HCT116 (cell line): ENCODE data around the gene LEFTY2. TPM values are rescaled to one million over a fixed set of nuclear protein-coding genes. Genes with fewer than 3 reads are reported as not detected.

Source experiments
- ATAC-seq: fragments of 200-7000 bp; cut with Tn5 transposase; 2 replicates; pipeline ENCODE4 v1.9.1; 2020; ENCODE audit warnings: mild to moderate bottlenecking, moderate library complexity
- BruUV-seq: library from RNA; stranded (reverse); fragments of 400-500 nt; replicated peaks from 2 replicates; lab custom pipeline; 2021; lab: Mats Ljungman, UMichigan
- CTCF ChIA-PET: fragments of 300-600 bp; sonication (Branson Sonifier 250); formaldehyde crosslinking; loops from one replicate; lab custom pipeline; 2021; ENCODE audit warnings: antibody characterized with exemption; lab: Charles Lee
- POLR2A ChIA-PET: fragments of 300-600, 350-600 bp; sonication (Branson Sonifier 250); formaldehyde crosslinking; loops from one replicate; lab custom pipeline; 2021; ENCODE audit warnings: antibody characterized with exemption; lab: Charles Lee
- RAD21 ChIA-PET, 2 experiments: fragments of 300-600 bp; sonication (Branson Sonifier 250); formaldehyde crosslinking; loops; one replicate each; lab custom pipeline; 2023; ENCODE audit warnings: low total read pairs in 2 of 2; ENCODE audit not compliant: uncharacterized antibody in 2 of 2, unreplicated experiment in 2 of 2, low non-redundant PET in 1 of 2; lab: Charles Lee
- DNase-seq: peaks from one replicate; pipeline ENCODE4 v3.0.0-alpha.2; 2010; ENCODE audit warnings: low read depth, low spot score
- H2AFZ ChIP-seq: fragments of 200-600 bp; shearing (Covaris generic), sonication (generic); 2 replicates; pipeline ENCODE4 v1.6.1; 2017; ENCODE audit warnings: low read depth, mixed run types, mixed read lengths, antibody characterized with exemption, low read length; ENCODE audit not compliant: poor library complexity, severe bottlenecking
- H3K27ac ChIP-seq: 2 replicates; pipeline ENCODE4 v1.5.1; 2012; ENCODE audit warnings: low read depth, low read length
- H3K27me3 ChIP-seq: fragments of 200-600 bp; sonication (generic); 2 replicates; pipeline ENCODE4 v1.6.1; 2016; ENCODE audit warnings: mixed run types, low read length, mixed read lengths; ENCODE audit not compliant: insufficient read depth
- H3K36me3 ChIP-seq, 2 experiments: fragments of 200-500 bp in 1 of 2; fragments of 200-600 bp in 1 of 2; sonication (Bioruptor generic) in 1 of 2; sonication (generic) in 1 of 2; 2 replicates each; pipeline versions ENCODE4 v1.5.1 to v1.6.1; 2014 to 2016; ENCODE audit warnings: low read length in 2 of 2, inconsistent platforms in 1 of 2, mixed read lengths in 1 of 2, mixed run types in 1 of 2; ENCODE audit not compliant: insufficient read depth in 2 of 2, control insufficient read depth in 1 of 2
- H3K4me1 ChIP-seq, 2 experiments: fragments of 200-600 bp in 1 of 2; sonication (generic) in 1 of 2; 2 replicates each; pipeline versions ENCODE4 v1.5.1 to v1.6.1; 2012 to 2017; ENCODE audit warnings: low read length in 2 of 2, inconsistent platforms in 1 of 2, mild to moderate bottlenecking in 1 of 2, mixed read lengths in 1 of 2, mixed run types in 1 of 2, moderate library complexity in 1 of 2; ENCODE audit not compliant: insufficient read depth in 2 of 2, control insufficient read depth in 1 of 2
- H3K4me2 ChIP-seq: fragments of 200-600 bp; sonication (generic); 2 replicates; pipeline ENCODE4 v1.6.1; 2017; ENCODE audit warnings: mixed run types, low read length, mixed read lengths
- H3K4me3 ChIP-seq, 2 experiments: fragments of 200-600 bp in 1 of 2; sonication (generic) in 1 of 2; replicated peaks in 1 of 2; 2 replicates each; pipeline ENCODE4 v1.5.1; 2011 to 2016; ENCODE audit warnings: low read length in 2 of 2, control low read depth in 1 of 2, low read depth in 1 of 2, mild to moderate bottlenecking in 1 of 2, mixed read lengths in 1 of 2, mixed run types in 1 of 2
- H3K79me2 ChIP-seq: fragments of 200-600 bp; sonication (generic); 2 replicates; pipeline ENCODE4 v1.6.1; 2017; ENCODE audit warnings: mild to moderate bottlenecking, mixed run types, low read length, moderate library complexity, mixed read lengths; ENCODE audit not compliant: insufficient read depth
- H3K9ac ChIP-seq: fragments of 200-600 bp; sonication (generic); 2 replicates; pipeline ENCODE4 v1.6.1; 2016; ENCODE audit warnings: low read length, mixed read lengths
- H3K9me2 ChIP-seq: fragments of 200-600 bp; sonication (generic), shearing (Covaris generic); 2 replicates; pipeline ENCODE4 v1.6.1; 2017; ENCODE audit warnings: mixed run types, mild to moderate bottlenecking, moderate library complexity; ENCODE audit not compliant: insufficient read depth
- H3K9me3 ChIP-seq, 2 experiments: fragments of 200-500 bp in 1 of 2; fragments of 200-600 bp in 1 of 2; sonication (Bioruptor generic) in 1 of 2; sonication (generic) in 1 of 2; 2 replicates each; pipeline ENCODE4 v1.6.1; 2014 to 2017; ENCODE audit warnings: low read length in 2 of 2, mixed read lengths in 2 of 2, inconsistent platforms in 1 of 2, low read depth in 1 of 2, mild to moderate bottlenecking in 1 of 2, mixed run types in 1 of 2, moderate library complexity in 1 of 2; ENCODE audit not compliant: control insufficient read depth in 1 of 2, insufficient read depth in 1 of 2
- H4K20me1 ChIP-seq: fragments of 200-600 bp; sonication (generic), shearing (Covaris generic); 2 replicates; pipeline ENCODE4 v1.6.1; 2017; ENCODE audit warnings: mixed run types, mild to moderate bottlenecking, moderate library complexity; ENCODE audit not compliant: insufficient read depth
- ATF3 ChIP-seq: IDR thresholded peaks from 2 replicates; pipeline ENCODE4 v1.6.1; 2012
- CEBPB ChIP-seq: IDR thresholded peaks from 2 replicates; pipeline ENCODE4 v1.6.1; 2012; ENCODE audit warnings: low read depth
- CTCF ChIP-seq, 3 experiments: fragments of 200-600 bp in 1 of 3; sonication (generic) in 1 of 3; IDR thresholded peaks in 2 of 3; conservative IDR thresholded peaks in 1 of 3; 2 replicates each; pipeline ENCODE4 v1.5.1; 2012 to 2017; ENCODE audit warnings: low read depth in 2 of 3, low read length in 2 of 3, antibody characterized with exemption in 1 of 3, borderline replicate concordance in 1 of 3, control low read depth in 1 of 3, mild to moderate bottlenecking in 1 of 3, mixed read lengths in 1 of 3, mixed run types in 1 of 3, moderate library complexity in 1 of 3; ENCODE audit not compliant: insufficient read depth in 1 of 3
- EGR1 ChIP-seq: IDR thresholded peaks from 2 replicates; pipeline ENCODE4 v1.6.1; 2012; ENCODE audit warnings: low read depth
- ELF1 ChIP-seq: IDR thresholded peaks from 2 replicates; pipeline ENCODE4 v1.6.1; 2012; ENCODE audit warnings: low read depth, borderline replicate concordance
- EZH2 ChIP-seq: fragments of 200-600 bp; sonication (generic); IDR thresholded peaks from 2 replicates; pipeline ENCODE4 v1.6.1; 2017; ENCODE audit warnings: antibody characterized with exemption, mixed run types
- MAX ChIP-seq: IDR thresholded peaks from 2 replicates; pipeline ENCODE4 v1.6.1; 2012
- POLR2A ChIP-seq: IDR thresholded peaks from 2 replicates; pipeline ENCODE4 v1.7.0; 2011; ENCODE audit warnings: borderline replicate concordance; ENCODE audit not compliant: insufficient read depth, insufficient read length; ENCODE audit errors: extremely low read depth
- POLR2AphosphoS5 ChIP-seq: IDR thresholded peaks from 2 replicates; pipeline ENCODE4 v1.6.1; 2011; ENCODE audit warnings: mild to moderate bottlenecking, low read depth, low read length, moderate library complexity
- RAD21 ChIP-seq: IDR thresholded peaks from 2 replicates; pipeline ENCODE4 v1.6.1; 2012; ENCODE audit warnings: low read depth, mild to moderate bottlenecking
- SIN3A ChIP-seq: IDR thresholded peaks from 2 replicates; pipeline ENCODE4 v1.6.1; 2012; ENCODE audit warnings: low read depth
- SRF ChIP-seq: IDR thresholded peaks from 2 replicates; pipeline ENCODE4 v1.6.1; 2012; ENCODE audit warnings: low read depth
- YY1 ChIP-seq: IDR thresholded peaks from 2 replicates; pipeline ENCODE4 v1.6.1; 2011; ENCODE audit warnings: low read length, low read depth, moderate library complexity, mild to moderate bottlenecking; ENCODE audit not compliant: insufficient replicate concordance; ENCODE audit errors: extremely low read depth
- ZBTB33 ChIP-seq: IDR thresholded peaks from 2 replicates; pipeline ENCODE4 v1.6.1; 2011; ENCODE audit warnings: mild to moderate bottlenecking, low read length, moderate library complexity; ENCODE audit not compliant: insufficient replicate concordance; ENCODE audit errors: extremely low read depth
- ZFX ChIP-seq: fragments of 450-650 bp; IDR thresholded peaks from 2 replicates; pipeline ENCODE4 v1.6.1; 2017
- ZNF274 ChIP-seq: fragments of 200-500 bp; sonication (Bioruptor generic); IDR thresholded peaks from 2 replicates; pipeline ENCODE4 v1.6.1; 2014; ENCODE audit warnings: mild to moderate bottlenecking, low read depth, low read length, inconsistent platforms
- intact Hi-C: fragments of 100-400 bp; cut with micrococcal nuclease; formaldehyde crosslinking; loops from 2 replicates; pipeline ENCODE4 v1.10.0; 2022
- total RNA-seq: library from RNA; stranded (reverse); gene quantifications from one replicate; pipeline ENCODE4 v1.2.1, GENCODE V29; 2021; ENCODE audit not compliant: unreplicated experiment

LEFTY2 gene
- total RNA-seq, 1 experiment from 2014 or later = not detected

- ChIA-PET RAD21 (no interaction called here), POLR2A (no interaction called here), CTCF (interaction anchor here (1.0 to 2.8 kb wide), 5 partner anchors 10 to 487 kb away, joined by 3 to 15 read pairs (median 5); partner anchors contain the start of gene PYCR2)
- TF ChIP-seq RAD21 = no peak
- no peak for TF ChIP-seq SRF
- no peak for TF ChIP-seq CEBPB
- no peak for TF ChIP-seq POLR2A
- TF ChIP-seq ATF3 = no peak
- no peak for TF ChIP-seq EZH2
- Histone ChIP-seq H3K27me3 (no peaks in the 10 kb centered on the region), H3K9me3 (no peaks in the 10 kb centered on the region), H3K4me3 (no peak overlapping the region), H3K36me3 (no peaks in the 10 kb centered on the region), H3K9me2 (no peaks in the 10 kb centered on the region), H2AFZ (peak overlapping the region; percentile 40), H4K20me1 (no peaks in the 10 kb centered on the region), H3K4me1 (peaks cover 0 to 8% of the 10 kb centered on the region in 2 experiments; a peak in 1 of 4 replicates), H3K4me2 (peak overlapping the region; percentile 32; the same call in 1 of the 2 replicates), H3K27ac (no peak overlapping the region), H3K9ac (no peak overlapping the region), H3K79me2 (no peaks in the 10 kb centered on the region)
- no TSS peak for BruUV-seq
- ATAC-seq (no peak; the same call in 1 of the 2 replicates), DNase-seq (no peak)
- intact Hi-C loops = no loop called here
Measured at GRCh38 chr1:225961659-225962439, 20.8 kb upstream of the LEFTY2 start.

- DNase-seq (no peak), ATAC-seq (no peak)
- H3K27me3 ChIP-seq = no peaks in the 10 kb centered on the region
- H3K27ac ChIP-seq = no peak overlapping the region
- H3K4me3 ChIP-seq = no peak overlapping the region
- H3K9me3 ChIP-seq = no peaks in the 10 kb centered on the region
- no peaks in the 10 kb centered on the region for H3K9me2 ChIP-seq
- ChIA-PET RAD21 (no interaction called here), POLR2A (no interaction called here), CTCF (no interaction called here)
- no peaks in the 10 kb centered on the region for H4K20me1 ChIP-seq
- H3K36me3 ChIP-seq = no peaks in the 10 kb centered on the region
- no peaks in the 10 kb centered on the region for H3K79me2 ChIP-seq
- no peak overlapping the region for H3K9ac ChIP-seq
- BruUV-seq = no TSS peak
- no peak overlapping the region for H2AFZ ChIP-seq
- intact Hi-C loops = no loop called here
- peaks cover 0 to 5% of the 10 kb centered on the region in 2 experiments; a peak in 1 of 4 replicates for H3K4me1 ChIP-seq
- H3K4me2 ChIP-seq = no peak overlapping the region
- TF ChIP-seq ZBTB33 (no peak), ELF1 (no peak), YY1 (no peak), ZFX (no peak), CTCF (IDR thresholded peaks at IDR 0.05 in 2 of 3, conservative IDR thresholded peaks at IDR 0.05 in 1 of 3; ENCODE audit: borderline replicate concordance in 1 of 3, insufficient read depth in 1 of 3, low read depth in 2 of 3, low read length in 2 of 3) (no peak), EGR1 (no peak), MAX (no peak), ZNF274 (no peak), SRF (no peak), SIN3A (no peak), POLR2AphosphoS5 (no peak), CEBPB (no peak)
Measured at GRCh38 chr1:225958041-225958440, 17.0 kb upstream of the LEFTY2 start.
